Fibroblast of peridontal ligament (primary cell): ENCODE results near the gene STAT6.
A peak's percentile ranks its signal among the peaks of the same experiment; 100 is the strongest.
"Not testable (repeated sequence)": the region's sequence is repeated elsewhere in the genome, so short reads cannot be mapped to it uniquely, and the experiment has no call there.

Experiments
- DNase-seq: peaks from one replicate; pipeline ENCODE4 v3.0.0-alpha.2; 2010; ENCODE audit errors: extremely low read depth

Gene STAT6

DNA sequence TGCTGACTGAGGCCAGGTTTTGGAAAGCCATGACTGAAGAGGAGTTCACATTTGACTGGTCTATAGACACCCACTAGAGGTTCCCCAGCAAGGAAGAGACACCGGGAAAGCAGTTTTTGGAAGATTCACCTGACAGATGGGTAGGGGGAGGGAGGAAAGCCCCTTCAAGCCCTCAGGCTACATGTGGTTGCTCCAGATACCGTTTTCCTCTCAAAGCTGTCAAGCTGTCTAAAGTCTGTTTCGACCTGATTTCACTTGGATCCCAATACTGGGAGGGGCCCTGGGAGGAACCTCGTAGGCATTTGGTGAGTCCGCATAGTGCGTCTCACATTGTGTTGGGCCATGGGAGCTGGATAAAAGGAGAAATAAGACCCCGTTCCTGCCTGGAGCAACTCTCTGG is 15.4 kb upstream of the STAT6 start:
- no peak for DNase-seq

DNA sequence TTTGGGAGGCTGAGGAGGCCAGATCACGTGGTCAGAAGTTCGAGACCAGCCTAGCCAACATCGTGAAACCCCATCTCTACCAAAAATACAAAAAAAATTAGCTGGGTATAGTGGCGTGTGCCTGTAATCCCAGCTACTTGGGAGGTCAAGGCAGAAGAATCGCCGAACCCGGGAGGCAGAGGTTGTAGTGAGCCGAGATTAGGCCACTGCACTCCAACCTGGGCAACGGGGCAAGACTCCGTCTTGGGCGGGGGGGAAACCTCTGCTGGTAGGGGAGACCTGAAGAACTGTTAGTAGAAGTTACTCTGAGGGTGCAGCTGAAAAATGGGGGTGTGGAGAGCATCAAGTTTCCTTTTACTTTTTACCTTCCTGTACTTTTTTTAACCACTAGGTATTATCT is 14.9 kb upstream of the STAT6 start:
- DNase-seq: no peak

DNA sequence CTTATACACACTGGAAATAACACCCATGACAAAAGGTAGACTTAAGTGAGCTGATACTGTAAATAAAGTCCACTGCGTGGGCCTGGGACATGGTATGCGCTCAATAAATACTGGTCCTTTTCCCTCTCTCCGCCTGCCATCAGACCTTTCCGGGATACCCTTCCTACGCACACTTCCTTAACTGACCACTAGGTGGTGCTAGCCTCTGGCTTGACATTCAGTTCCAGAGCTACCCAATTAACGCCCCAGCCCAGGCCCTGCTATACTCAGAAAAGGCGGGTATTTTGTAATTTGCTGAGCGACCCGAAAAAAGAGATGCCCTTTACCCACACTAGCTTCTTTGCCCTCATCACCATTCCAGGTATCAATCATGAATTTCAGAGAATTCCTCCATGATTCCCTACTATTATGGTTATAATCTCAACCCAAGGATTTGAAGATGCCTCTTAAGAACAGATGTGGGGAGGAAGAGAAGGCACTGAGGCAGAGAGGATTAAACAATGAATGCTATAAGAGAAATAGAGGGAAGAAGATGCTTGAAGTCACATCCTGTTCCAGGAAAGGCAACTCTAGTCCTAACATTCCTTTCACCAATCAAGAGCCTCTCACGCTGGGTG is 13.2 kb upstream of the STAT6 start:
- DNase-seq: peak; percentile 80

DNA sequence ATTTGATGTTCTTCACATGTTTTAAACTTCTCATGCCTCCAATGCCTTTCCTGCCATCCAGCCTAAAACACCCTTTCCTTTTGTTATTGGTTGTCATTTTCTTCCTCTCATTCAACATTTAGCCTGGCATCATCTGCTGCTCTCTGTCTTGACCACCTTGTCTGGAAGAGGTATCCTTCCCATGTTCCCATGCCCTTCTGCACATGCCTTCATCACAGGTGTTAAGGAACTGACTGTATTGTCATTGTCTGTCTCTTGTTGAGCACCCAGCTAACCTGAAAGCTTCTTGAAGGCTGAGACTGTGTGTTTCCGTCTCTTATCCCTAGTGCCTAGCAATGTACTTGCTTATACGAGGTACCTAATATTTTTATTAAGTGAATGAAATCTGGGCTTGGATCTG is 12.7 kb upstream of the STAT6 start:
- DNase-seq: no peak

DNA sequence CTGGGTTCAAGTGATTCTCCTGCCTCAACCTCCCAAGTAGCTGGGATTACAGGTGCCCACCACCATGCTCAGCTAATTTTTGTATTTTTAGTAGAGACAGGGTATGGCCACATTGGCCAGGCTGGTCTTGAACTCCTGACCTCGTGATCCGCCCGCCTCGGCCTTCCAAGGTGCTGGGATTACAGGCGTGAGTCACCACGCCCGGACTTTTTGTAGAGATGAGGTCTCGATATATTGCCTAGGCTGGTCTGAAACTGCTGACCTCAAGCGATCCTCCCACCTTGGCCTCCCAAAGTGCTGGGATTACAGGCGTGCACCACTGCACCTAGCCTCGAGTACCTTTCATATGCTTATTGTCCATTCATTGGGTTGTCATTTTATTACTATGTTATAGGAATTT is 9.6 kb upstream of the STAT6 start:
- DNase-seq: not testable (repeated sequence)

DNA sequence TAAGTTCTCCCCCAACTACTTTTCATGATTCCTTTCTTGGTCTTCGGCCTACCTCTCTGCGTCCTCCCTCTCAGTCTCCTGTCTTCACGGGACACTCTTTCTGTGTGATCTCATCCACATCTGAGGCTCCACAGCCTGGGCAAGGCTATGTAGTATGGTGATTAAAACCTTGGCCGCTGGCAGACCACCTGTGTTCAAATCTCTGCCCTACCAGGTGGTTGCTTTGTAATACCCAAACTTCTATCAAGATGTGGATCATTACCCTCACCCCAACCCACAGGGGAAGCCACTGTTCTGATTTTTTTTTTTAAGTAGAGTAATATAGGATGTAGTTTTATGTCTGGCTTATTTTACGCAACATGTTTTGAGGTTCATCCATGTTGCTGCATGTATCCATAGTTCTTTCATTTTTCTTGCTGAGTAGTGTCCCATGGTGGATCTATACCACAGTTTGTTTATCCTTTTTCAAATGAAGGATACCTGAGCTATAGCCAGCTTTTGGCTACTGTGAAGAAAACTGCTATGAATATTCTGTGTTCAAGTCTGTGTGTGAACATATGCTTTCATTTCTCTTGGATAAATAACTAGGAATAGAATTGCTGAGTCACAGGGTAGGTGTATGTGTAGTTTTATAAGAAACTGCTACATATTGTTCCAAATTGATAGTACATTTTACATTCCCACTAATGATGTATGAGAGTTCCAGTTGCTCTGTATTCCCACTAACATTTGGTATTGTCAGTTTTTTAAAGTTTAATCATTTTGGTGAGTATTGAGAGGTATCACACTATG is 8.3 kb upstream of the STAT6 start:
- no peak for DNase-seq

DNA sequence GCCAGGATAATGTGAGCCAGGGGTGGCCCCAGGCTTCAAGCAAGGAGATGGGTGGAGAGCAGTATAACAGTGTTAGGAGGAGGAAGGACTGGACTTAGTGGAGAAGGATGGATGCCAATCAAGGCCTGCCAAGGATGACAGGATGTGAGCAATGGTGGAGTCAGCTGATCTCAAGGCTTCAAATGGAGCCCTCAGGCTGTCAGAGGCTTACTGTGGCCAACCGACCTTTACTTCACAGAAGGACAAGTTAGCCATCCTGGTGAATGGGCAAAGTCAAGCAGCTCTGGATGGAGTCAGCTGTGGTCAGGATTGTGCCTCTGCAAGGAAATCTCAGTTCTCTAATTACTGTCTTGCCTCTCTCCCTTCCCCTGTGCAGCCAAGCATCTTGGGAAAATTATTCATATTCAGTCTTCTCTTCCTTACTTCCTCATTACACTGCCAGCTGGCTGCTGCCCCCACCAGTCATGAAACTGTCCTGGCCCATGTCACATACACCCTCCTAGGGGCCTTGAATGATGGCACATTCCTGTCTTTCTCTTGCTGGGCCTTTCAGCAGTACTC is 7.6 kb upstream of the STAT6 start:
- DNase-seq: no peak

DNA sequence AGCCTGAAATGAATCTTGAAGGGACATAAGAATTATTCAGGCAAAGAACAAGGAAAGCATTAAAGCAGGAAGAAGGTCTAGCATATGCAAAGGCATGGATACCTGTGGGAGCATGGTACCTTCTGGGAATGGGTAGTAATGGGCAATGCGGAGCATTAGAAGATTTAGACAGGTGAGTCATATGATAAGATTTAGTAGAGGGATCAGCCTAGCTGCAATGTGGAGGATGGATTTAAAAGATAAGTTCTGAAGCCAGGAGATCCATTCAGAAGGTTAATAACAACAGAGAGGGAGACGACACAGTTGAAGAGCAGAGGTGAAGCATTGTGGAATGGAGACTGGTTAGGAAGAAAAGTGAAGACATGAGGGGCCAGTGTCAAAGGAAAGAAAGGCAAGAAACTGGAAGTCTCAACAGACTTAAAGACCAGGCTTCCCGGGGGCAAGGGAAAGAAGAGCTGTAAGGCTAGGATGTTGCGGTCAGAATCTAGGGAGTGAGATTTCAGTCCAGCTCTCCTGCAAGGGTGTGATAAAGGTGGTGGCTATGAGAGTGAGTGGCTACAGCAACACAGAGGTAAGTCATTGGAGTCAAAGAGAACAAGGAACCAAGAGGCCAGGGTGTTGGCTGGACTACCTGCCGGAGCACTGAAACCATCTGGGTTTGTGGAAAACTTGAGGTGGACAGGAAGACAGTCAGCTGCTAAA is 5.6 kb upstream of the STAT6 start:
- no peak for DNase-seq

DNA sequence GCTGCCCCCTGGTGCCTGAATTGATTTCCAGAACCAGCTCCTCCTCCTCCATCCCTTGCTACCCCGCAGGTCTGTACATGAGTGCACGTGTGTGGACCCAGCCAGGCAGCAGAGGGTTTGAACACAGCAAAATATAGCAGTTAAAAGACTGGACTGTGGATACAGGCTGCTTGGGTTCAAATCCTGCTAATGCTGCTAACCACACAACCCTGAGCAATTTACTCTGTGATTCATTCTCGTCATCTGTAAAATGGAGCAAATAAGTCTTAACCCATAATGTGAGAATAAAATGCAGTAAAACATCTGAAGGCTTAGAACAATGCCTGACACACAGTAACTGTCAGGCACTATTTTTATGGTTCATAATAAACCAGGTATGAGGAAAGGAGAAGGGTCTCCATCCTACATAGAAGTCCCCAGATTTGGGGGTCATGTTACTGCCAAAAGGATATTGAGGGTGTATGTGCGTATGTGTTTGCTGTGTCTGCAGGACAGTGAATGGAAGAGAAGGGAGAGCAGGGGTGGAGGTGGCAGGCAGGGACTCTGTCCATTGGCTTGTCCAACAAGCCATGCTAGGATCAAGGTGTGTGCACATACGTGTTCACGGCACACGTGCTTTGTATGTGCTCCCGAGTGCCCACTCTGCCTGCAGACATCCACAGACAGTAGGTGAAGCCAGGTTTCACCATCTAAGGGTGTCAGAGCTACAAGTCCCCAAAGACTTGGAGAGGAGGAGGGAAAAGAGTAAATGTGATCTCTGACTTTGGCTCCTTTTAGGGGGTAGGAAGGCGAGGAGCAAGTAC is 1.5 kb upstream of the STAT6 start:
- no peak for DNase-seq

DNA sequence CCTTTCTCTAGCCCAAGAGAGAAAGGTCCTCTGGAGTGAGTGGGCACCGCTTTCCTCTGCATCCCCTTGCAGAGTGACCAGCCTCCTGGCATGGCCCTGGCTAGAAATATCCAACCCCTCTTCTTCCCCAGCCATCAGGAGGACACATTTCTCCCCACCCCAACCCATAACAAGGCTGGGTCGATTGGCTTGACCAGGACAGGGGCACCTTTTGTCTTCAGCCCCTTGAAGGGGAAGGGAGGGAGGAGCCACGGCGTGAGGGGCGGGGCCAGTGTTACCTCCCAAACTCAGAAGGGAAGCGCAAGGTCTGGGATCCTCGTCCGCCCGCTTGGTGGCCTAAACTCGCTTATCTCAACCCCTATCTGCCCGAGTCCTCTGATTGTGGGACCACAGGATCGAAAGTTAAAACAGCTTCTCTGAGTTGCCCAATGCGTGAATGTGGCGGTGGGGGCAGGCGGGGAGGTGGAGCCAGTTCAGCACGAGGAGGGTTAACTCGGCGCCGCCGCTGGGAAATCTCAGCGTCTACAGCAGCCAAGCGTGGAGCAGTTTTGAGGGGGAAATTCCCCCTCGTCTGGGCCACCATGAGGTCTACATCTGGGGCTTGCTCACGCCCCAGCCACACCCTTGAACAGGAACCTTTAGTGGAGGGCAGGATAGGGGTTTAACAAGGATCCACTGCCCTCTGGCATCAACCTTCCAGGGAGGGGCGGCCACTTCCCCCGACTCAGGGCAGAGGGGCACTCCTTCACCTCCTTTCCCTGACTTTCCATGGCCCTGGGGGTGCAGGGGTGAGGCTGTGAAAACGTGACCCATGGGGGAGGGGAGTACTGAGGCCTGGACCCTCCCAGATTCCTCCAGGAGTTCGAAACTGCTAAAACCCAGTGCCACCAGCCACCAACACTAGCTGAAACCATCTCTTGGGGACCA is 795 bp downstream of the STAT6 start:
- peak; percentile 45 for DNase-seq

DNA sequence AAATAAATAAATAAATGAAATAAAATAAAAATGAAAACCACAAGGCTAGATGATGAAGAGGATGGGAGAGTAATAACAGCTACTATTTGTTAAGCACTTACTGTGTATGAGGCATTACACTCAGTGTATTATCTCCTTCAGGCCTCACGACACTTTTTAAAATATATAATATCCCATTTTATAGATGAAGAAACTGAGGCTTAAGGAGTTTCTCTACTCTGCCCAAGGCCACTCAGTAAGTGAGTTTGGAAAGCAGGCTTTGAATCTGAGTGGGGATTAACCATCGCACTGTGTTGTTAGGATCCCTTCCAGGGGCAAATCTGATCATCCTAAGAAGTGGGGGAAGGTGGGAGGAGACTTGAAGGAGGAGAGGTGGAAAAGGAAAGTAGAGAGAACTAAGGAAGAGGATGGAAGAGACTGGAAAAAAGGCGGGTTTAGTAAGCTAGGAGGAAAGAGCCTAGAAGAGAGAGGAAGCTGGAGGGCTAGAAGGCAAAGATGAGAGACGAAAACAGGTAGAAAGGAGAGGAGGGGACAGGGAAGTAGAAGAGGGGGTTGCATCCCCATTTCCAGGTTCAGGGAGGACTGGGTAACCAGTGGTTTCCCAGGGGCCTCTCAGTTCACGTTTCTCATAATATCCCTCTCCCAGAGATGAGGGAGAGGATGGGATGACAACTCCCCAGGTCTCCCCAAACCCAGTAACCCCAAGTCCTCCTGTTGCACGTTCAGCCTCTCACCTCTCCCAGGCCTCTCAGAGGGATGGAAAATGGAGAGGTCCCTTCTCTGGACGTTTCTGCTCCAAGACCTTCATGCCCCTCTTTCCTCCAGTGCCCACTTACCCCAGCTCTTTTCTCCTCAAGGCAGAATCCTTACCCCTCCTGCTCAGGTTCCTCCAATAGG is 1.7 kb downstream of the STAT6 start:
- DNase-seq: no peak

DNA sequence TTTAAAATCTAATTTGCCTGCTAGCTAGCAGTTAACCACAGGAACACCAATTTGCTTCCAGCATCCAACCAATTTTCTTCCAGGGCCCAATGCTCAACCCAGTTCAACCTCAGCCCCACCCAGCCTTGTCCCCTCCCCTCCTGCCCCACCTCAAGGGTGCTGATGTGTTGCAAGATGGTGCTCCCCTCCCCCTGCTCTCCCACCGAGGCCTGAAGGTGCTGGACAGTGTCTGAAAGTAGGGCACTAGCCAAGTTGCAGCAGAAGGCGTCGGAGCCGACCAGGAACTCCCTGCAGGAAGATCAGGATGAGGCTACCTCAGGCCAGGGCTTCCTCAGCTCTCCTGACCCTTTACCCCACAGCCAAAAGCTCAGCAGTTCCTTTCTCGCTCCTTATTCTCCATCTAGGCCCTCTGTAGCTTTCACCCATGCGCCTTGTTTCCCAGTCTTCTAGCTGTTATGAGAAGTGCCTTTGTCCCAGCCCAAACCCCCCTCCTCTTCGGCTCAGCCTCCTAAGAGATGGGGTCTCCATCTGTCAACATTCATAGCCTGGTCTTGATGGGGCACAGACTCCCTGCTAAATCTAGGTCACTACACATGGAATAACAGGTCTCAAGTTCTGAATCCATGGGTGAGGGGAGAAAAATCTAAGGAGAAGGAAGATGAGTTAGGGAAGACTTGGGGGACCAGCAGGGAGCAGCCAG is 3.6 kb downstream of the STAT6 start:
- DNase-seq: no peak

DNA sequence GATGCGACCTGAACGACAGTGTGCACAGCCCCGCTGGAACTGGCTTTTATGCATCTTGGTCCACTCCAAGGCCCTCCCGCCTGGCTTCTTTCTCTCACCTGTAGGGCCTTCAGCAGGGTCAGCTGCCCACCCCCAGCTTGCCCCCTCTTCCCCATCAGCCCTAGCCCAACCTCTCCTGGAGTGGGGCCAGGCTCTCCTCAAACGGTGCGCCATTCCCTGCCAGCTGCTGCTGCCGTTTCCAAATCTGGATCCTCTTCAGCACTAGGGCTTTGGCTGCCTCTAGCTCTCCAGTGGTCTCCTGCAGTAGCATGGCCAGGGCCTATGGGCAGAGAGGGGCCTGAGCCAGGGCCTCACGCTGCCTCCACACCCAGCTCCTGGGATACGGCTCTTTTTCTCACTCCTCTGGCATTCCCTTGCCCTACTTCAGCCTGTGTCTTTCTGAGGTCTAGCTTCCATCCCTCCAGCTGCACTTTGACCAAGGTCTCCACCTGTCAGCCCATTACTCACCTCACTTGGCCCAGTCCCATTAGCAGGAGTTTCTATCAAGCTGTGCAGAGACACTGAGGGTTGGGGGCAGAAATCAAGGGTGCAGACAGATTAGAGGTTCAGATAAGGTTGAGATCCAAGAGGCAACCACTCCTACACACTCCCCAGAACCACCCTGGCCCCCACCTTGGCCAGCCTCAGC is 5.0 kb downstream of the STAT6 start:
- no peak for DNase-seq

DNA sequence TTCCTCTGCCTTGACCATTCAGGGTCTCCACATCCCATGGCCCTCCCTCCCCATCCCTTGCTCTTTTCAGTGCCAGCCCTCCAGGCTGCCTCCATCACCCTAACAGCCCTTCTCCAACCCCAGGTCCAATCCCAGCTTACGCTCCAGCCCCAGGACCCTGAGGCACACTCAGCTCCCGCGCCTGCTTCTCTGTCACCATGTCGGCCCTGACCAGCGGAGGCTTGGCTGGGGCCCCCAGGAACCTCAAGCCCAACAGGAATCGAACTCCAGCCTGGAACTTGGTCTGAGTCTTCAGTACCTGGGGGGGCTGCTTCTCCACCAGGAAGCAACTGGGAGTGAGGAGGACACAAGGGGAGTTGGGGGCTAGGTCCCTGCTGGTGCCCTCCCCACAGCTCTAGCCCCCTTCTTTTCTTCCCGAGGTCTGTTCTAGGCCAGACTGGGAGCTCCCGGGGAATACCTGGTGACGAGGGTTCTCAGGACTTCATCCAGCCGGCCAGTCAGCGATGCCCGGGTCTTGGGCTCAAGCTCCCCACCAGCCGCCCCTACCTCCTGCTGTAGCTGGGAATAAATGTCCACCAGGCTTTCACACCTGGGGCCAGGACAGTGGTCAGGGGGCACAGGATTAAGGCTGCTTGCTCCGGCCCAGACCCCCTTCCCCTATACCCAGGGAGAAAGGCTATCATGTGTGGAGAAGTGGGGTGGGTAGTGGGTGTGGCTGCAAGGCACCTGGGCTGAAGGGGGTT is 6.0 kb downstream of the STAT6 start:
- DNase-seq: no peak

DNA sequence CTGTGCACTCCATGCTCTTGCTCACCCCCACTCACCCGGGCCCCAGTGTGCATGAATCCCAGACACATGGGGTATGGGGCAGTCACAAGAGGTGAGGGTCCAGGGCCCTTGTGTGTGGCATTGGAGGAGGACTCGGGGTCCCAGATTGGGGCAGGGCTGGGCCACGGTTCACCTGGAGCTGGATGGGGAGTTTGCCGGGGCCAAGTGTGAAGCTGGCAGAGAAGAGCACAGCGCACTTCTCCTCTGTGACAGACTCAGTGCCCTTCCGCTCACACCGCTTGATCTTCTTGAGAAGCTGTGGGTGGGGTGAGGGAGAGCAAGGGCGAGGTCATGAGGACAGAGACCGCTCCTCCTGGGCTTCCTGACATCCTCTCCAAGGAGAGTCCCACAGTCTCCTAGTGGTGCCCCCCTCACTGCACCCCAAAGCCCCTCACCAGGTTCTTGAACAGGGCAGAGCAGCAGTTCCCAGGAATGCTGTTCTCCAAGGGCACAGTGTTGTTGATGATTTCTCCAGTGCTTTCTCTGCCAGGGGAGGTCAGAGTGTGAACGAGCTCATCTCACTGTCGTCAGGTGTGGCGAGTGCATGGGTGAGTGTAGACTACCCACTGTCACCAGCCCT is 6.8 kb downstream of the STAT6 start:
- DNase-seq: no peak

DNA sequence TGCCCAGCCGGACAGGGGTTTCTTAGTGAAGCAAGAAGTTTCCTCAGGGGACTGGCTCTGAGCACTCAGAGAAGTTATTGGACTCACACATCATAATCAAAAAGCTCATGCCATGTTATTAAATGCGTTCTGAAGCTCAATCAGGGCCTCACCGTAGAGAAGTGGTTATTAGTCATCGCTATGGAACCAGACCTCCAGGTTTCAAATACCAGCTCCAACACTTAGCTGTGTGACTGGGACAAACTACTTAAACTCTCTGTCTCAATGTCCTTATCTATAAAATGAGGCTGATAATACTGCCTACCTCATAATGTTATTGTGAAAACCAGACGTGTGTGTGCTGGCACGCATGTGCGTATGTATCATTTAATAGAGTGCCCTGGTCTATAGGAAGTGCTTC is 7.3 kb downstream of the STAT6 start:
- peak; percentile 36 for DNase-seq
